OCI-LY3 (cell line): ENCODE measurements around the gene ARPC5.

Experiments used
- EZH2phosphoT487 ChIP-seq: fragments of 200-600 bp; shearing (Covaris generic); IDR thresholded peaks from 2 replicates; pipeline ENCODE4 v1.6.1; 2018; ENCODE audit warnings: antibody characterized with exemption, mixed run types, low read depth
- TF ChIP-seq, protein P1 (sequence below): fragments of 200-600, 300-600 bp; sonication (generic); IDR thresholded peaks from 2 replicates; pipeline ENCODE4 v1.5.1; 2014; ENCODE audit warnings: antibody characterized with exemption, low read length, low read depth

DNA sequence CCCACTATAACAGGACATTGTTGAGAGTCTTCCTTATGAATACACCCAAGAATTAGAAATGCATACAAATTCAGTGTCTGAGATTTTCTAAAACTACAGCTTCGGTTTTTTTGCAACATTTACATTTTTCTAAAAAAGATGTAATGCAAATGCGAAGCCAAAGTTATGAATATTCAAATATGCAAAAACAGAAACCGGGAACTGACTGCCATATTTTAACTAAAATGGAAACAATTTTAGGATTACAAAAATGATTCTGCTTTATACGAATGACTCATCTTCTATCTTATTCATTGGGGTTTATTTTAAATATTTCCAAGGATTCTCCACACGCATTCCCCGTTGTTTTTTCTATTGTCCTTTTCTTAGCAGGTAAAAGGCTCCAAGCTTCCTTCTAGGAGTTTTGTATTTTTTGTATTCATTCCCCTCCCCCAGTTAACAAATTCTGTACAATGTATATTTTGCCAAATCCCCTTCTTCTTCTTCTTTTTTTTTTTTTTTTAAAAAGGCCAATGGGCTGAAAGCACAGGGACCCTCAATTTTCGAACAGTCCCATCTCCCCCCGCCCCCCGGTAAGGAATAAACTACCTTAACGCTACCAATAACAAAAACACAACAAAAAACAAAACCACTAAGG, 1.0 kb downstream of the ARPC5 start:
- TF ChIP-seq, protein P1, sequence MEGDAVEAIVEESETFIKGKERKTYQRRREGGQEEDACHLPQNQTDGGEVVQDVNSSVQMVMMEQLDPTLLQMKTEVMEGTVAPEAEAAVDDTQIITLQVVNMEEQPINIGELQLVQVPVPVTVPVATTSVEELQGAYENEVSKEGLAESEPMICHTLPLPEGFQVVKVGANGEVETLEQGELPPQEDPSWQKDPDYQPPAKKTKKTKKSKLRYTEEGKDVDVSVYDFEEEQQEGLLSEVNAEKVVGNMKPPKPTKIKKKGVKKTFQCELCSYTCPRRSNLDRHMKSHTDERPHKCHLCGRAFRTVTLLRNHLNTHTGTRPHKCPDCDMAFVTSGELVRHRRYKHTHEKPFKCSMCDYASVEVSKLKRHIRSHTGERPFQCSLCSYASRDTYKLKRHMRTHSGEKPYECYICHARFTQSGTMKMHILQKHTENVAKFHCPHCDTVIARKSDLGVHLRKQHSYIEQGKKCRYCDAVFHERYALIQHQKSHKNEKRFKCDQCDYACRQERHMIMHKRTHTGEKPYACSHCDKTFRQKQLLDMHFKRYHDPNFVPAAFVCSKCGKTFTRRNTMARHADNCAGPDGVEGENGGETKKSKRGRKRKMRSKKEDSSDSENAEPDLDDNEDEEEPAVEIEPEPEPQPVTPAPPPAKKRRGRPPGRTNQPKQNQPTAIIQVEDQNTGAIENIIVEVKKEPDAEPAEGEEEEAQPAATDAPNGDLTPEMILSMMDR = no peak
- no peak for TF ChIP-seq EZH2phosphoT487
